BE2C (cell line): ENCODE measurements around the gene GALE.

Source experiments
- DNase-seq: peaks from one replicate; pipeline ENCODE4 v3.0.0-alpha.2; 2020
- H3K27me3 ChIP-seq: fragments of 250-450 bp; sonication (Bioruptor Pico); 2 replicates; pipeline ENCODE4 v1.5.1; 2020; ENCODE audit warnings: mild to moderate bottlenecking
- H3K36me3 ChIP-seq: fragments of 250-450 bp; sonication (Bioruptor Pico); 2 replicates; pipeline ENCODE4 v1.5.1; 2020; ENCODE audit warnings: mild to moderate bottlenecking
- H3K4me1 ChIP-seq: fragments of 250-450 bp; sonication (Bioruptor Pico); 2 replicates; pipeline ENCODE4 v1.5.1; 2020
- H3K4me3 ChIP-seq: 2 replicates; pipeline ENCODE4 v1.5.1; 2011; ENCODE audit warnings: low read depth, low read length
- H3K9me3 ChIP-seq: fragments of 250-450 bp; sonication (Bioruptor Pico); 2 replicates; pipeline ENCODE4 v1.5.1; 2020
- CTCF ChIP-seq: IDR thresholded peaks from 2 replicates; pipeline ENCODE4 v1.5.1; 2012; ENCODE audit warnings: mild to moderate bottlenecking, low read depth, low read length

Gene GALE

DNA sequence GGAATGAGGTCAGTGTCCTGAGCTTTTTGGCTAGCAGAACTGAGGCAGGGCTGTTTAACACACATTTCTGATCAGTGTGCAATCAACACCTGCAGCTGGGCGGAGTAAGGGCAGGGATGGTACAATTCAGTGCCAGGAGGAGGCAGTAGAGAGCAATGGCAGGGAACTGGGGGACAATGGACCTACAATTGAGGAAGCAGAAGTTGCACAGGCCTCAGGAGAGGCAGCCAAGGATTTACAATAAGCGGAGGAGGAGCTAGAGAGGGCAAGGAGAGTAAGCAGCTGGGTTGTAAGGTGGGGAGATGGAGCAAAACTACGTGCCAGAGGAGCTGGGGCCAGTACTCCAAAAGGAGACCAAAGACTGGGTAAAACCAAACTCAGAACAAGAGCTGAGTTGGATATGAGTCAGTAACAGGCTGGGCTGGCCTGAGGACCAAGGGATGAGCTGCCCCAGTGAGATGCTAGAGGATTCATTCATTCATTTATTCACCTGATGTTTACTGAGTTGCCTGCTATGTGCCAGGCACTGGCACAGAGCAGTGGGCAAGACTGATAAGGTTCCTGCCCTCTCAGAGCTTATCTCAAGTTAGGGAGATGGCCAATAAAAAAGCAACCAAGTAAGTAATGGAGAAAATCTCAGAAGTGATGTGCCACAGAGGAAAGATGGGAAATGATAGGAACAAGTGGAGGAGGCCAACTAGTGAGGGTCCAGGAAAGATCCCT lies 10.4 kb upstream of the GALE start:
- H3K27me3 ChIP-seq: no peaks in the 10 kb centered on the region
- H3K9me3 ChIP-seq: no peaks in the 10 kb centered on the region
- no peak overlapping the region for H3K4me3 ChIP-seq
- no peak for DNase-seq
- H3K4me1 ChIP-seq: no peaks in the 10 kb centered on the region
- H3K36me3 ChIP-seq: no peaks in the 10 kb centered on the region
- TF ChIP-seq CTCF: peak; percentile 56

DNA sequence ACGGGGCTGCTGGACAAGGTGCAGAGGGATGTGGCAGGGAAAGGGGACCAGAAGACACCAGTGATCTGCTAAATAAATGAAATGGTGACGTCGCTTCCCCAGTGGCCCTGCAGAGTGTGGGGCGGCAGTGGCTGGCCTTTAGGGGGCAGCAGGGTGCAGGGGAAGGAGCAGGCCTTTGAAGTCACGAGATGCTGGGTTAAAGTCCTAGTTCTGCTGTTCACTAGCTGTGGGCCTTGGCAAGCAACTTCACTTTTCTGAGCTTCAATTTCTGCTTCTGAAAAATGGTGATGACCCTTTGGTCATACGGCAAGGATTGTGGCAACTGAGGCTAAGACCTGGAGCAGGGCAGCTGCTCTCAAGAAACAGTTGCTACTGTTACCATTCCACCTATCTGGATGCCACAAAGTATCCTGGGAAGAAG lies 9.2 kb upstream of the GALE start:
- Histone ChIP-seq H3K36me3 (no peaks in the 10 kb centered on the region), H3K9me3 (no peaks in the 10 kb centered on the region), H3K27me3 (no peaks in the 10 kb centered on the region), H3K4me3 (no peak overlapping the region), H3K4me1 (no peaks in the 10 kb centered on the region)
- DNase-seq: peak; percentile 76
- peak; percentile 77 for TF ChIP-seq CTCF

DNA sequence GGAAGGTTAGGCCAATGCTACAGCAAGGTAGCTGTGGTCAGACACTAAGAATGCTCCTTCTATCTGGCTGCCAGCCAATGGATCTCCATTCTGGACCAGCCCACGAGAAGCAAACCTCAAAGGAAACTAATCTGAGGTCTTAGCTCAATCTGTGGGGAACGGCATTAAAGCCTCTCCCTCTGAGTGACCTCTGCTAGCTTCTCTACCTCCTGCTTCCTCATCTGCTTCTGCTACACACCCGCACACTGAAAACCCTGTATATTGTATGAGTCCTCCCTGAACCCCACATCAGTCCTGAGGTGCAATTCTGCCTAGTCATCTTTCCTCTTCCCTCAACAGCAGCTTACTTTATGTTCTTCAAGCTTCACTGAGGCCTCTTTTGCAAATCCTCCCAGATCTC lies 6.9 kb upstream of the GALE start:
- no peak for DNase-seq
- no peak for TF ChIP-seq CTCF
- H3K4me1 ChIP-seq: no peaks in the 10 kb centered on the region
- no peaks in the 10 kb centered on the region for H3K36me3 ChIP-seq
- no peaks in the 10 kb centered on the region for H3K9me3 ChIP-seq
- H3K27me3 ChIP-seq: no peaks in the 10 kb centered on the region
- H3K4me3 ChIP-seq: no peak overlapping the region

GRCh38 chr1:23806280-23806679 lies 5.7 kb upstream of the GALE start:
- Histone ChIP-seq H3K27me3 (no peaks in the 10 kb centered on the region), H3K4me1 (no peaks in the 10 kb centered on the region), H3K36me3 (no peaks in the 10 kb centered on the region), H3K9me3 (no peaks in the 10 kb centered on the region), H3K4me3 (no peak overlapping the region)
- no peak for DNase-seq
- no peak for TF ChIP-seq CTCF

GRCh38 chr1:23805025-23805424 lies 4.5 kb upstream of the GALE start:
- Histone ChIP-seq H3K36me3 (no peaks in the 10 kb centered on the region), H3K4me3 (no peak overlapping the region), H3K27me3 (no peaks in the 10 kb centered on the region), H3K4me1 (no peaks in the 10 kb centered on the region), H3K9me3 (no peaks in the 10 kb centered on the region)
- DNase-seq: no peak
- TF ChIP-seq CTCF: no peak

- DNase-seq: no peak
- TF ChIP-seq CTCF: peak; percentile 29; the same call in 1 of the 2 replicates
- H3K36me3 ChIP-seq: no peaks in the 10 kb centered on the region
- H3K9me3 ChIP-seq: no peaks in the 10 kb centered on the region
- no peaks in the 10 kb centered on the region for H3K4me1 ChIP-seq
- H3K27me3 ChIP-seq: no peaks in the 10 kb centered on the region
- no peak overlapping the region for H3K4me3 ChIP-seq
Observed at GRCh38 chr1:23804183-23804835, 3.8 kb upstream of the GALE start.
